Stimulated activated CD8-positive, alpha-beta memory T cell treated with anti-CD3 and anti-CD28 coated beads, Interleukin-4, amount 100 ng/mL, for 24 hours (primary cell): ENCODE data around the gene MOAP1.
"Not testable (repeated sequence)": the region's sequence is repeated elsewhere in the genome, so short reads cannot be mapped to it uniquely, and the experiment has no call there.

Experiments
- DNase-seq: peaks from one replicate; pipeline ENCODE4 v3.0.0-alpha.2; 2020; ENCODE audit warnings: low read depth

The MOAP1 gene

GRCh38 chr14:93146119-93146518, 38.6 kb downstream of the MOAP1 start:
- no peak for DNase-seq

DNA sequence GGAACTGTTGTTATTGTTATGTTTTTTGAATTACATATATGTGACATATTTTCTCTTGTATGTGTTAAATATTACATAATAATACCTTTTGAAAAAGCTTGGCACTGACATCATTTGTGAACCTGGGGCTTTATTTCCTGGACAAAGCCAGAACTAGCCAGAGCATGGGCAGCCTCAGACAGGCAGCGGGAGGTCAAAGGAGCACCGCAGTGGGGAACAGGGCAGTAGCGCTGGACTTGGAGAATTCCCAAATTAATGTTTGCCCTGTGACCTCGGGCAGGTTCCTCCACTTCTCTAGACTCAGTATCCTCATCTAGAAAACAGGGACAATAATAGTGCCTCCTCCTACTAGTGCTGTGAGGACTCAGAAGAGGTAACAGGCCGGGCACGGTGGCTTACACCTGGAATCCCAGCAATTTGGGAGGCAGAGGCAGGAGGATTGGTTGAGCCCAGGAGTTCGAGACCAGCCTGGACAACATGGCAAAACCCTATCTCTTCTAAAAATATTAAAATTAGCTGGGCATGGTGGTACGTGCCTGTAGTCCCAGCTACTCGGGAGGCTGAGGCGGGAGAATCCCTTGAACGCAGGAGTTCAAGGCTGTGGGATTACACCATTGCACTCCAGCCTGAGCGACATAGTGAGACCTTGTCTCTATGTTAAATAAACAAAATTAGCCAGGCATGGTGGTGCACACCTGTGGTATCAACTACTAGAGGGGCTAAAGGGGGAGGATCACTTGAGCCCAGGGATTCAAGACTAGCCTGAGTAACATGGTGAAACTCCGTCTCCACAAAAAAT, 41.6 kb downstream of the MOAP1 start:
- DNase-seq = no peak

- DNase-seq = no peak
Measured at GRCh38 chr14:93137864-93138263, 46.8 kb downstream of the MOAP1 start.

DNA sequence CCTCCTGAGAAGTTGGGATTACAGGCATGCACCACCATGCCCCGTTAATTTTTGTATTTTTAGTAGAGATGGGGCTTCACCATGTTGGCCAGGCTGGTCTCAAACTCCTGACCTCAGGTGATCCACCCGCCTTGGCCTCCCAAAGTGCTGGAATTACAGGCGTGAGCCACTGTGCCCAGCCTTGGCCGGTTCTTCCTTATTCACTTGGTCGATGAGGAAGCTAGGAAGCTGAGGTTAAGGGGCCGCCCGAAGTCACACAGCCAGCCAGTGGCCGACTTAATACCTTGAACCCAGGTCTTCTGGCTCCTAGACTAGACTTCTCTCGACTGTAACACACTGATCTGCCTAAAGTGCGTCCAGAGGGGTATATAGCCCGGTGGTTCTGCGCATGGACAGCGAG, 48.2 kb downstream of the MOAP1 start:
- not testable (repeated sequence) for DNase-seq

- no peak for DNase-seq
Measured at GRCh38 chr14:93136009-93136408, 48.7 kb downstream of the MOAP1 start.

- no peak for DNase-seq
Measured at GRCh38 chr14:93135399-93135798, 49.3 kb downstream of the MOAP1 start.

DNA sequence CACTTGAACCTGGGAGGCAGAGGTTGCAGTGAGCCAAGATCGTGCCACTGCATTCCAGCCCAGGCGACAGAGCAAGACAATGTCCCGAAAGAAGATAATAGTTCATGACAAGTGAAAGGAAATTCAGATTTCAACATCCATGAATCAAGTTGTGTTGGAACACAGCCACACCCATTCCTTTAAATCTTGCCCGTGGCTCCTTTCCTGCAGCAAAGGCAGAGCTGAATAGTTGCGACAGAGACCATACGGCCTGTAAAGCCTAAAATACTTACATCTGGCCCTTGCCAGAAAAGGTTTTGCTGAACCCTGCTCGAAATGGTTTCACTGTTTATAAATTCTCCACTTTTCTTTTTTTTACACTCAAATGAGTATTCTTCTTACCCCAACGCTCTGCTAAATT, 51.2 kb downstream of the MOAP1 start:
- DNase-seq = no peak

- DNase-seq = no peak
Measured at GRCh38 chr14:93132472-93133065, 52.1 kb downstream of the MOAP1 start.
